Measurements from ENCODE around the gene CHD5.

DNA sequence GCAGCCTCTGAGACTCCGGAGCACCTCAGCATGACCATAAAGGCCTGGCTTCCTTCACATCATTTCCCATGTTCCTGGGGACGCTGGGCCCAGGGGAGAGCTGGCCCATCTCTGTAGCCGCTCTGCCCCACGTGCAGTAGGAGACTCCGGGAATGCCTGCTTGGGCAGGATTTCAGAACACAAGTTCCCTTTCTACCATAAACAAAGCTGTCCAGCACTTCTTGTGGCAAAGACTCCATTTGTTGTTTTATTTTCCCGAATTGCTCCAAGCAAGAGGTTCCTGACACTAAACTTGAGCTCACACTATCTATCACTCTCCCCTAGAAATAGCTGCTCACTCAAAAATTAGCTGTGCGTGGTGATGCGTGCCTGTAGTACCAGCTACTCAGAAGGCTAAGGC lies 21.9 kb downstream of the CHD5 start:
- TF ChIP-seq, protein P1, sequence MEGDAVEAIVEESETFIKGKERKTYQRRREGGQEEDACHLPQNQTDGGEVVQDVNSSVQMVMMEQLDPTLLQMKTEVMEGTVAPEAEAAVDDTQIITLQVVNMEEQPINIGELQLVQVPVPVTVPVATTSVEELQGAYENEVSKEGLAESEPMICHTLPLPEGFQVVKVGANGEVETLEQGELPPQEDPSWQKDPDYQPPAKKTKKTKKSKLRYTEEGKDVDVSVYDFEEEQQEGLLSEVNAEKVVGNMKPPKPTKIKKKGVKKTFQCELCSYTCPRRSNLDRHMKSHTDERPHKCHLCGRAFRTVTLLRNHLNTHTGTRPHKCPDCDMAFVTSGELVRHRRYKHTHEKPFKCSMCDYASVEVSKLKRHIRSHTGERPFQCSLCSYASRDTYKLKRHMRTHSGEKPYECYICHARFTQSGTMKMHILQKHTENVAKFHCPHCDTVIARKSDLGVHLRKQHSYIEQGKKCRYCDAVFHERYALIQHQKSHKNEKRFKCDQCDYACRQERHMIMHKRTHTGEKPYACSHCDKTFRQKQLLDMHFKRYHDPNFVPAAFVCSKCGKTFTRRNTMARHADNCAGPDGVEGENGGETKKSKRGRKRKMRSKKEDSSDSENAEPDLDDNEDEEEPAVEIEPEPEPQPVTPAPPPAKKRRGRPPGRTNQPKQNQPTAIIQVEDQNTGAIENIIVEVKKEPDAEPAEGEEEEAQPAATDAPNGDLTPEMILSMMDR (conservative IDR thresholded peaks at IDR 0.05; ENCODE audit: low read depth, low read length): no peak
- TF ChIP-seq RAD21 (IDR thresholded peaks at IDR 0.05; ENCODE audit: low read length) (no peak), SMC3 (IDR thresholded peaks at IDR 0.05; ENCODE audit: low read depth, low read length) (no peak), POLR2A (IDR thresholded peaks at IDR 0.05; ENCODE audit: low read depth, low read length) (no peak), CHD1 (IDR thresholded peaks at IDR 0.05; ENCODE audit: low read depth, low read length) (no peak), MAZ (IDR thresholded peaks at IDR 0.05; ENCODE audit: borderline replicate concordance, low read depth, low read length) (no peak)
- TF ChIP-seq, protein P2, sequence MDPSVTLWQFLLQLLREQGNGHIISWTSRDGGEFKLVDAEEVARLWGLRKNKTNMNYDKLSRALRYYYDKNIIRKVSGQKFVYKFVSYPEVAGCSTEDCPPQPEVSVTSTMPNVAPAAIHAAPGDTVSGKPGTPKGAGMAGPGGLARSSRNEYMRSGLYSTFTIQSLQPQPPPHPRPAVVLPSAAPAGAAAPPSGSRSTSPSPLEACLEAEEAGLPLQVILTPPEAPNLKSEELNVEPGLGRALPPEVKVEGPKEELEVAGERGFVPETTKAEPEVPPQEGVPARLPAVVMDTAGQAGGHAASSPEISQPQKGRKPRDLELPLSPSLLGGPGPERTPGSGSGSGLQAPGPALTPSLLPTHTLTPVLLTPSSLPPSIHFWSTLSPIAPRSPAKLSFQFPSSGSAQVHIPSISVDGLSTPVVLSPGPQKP (IDR thresholded peaks at IDR 0.05; ENCODE audit: borderline replicate concordance, low read depth, low read length): no peak

Data from IMR-90 (cell line).